ENCODE results near the gene ABCD4.
"Not testable (repeated sequence)": the region's sequence is repeated elsewhere in the genome, so short reads cannot be mapped to it uniquely, and the experiment has no call there.

ABCD4 gene

GRCh38 chr14:74302634-74303569 is at the start of gene ABCD4:
TSS of gene ABCD4 (minus strand) at chr14:74302934. CDS start at chr14:74302912, 22 bp downstream.
- DNase-seq = peak; percentile 49 to 79

- DNase-seq = no peak
Observed at GRCh38 chr14:74350928-74351323, 48.2 kb upstream of the ABCD4 start.

DNA sequence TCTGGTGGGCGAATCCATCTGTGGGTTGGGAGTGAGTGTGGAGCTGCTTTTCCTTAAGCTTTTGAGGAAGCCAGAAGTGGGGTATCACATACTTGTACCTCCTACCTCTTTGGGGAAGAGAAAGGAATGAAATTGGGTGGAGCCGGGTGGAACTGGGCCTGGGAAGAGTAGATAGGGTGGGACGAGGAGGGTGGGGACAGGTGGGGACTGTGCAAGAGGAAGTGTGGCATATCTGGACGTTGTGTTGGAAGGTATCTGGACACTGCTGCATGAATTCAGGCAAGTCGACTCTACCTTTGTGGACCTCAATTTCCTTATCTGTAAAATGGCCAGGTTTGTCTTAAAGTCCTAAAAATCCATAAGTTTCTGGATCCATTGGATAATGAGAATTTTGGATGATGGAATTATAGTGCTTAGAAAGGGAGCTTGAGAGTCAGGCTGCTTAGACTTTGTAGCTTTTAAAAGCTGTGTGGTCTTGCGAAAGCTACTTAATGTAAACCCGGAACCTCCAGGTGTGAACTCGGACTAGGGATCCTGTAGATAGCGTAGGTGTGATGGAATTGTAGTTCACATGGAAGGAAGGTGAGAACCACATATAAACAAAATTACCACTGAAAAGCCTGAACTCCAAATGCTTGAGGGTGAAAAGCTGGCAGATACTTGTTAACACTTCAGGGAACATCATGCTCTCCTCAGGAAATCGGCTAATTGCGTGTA is 47.6 kb upstream of the ABCD4 start:
- no peak for DNase-seq

DNA sequence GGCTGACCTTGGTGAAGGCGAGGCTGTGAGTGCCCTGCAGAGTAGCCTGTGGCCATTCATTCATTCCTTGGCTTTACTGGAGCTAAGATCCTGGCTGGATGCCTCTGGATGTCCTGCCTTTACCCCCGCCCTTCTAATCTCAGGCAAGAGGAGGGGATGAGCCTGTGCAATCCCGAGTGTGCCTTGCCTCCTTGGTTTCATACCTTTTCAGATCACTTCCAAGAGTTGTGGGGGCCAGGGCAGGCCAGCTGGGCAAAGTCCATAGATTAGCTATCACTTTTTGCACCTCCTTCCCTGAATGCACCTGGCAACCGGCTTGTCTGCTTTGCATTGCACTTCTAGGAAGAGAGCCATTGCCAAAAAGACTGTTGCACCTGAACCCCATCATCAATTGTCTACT is 47.0 kb upstream of the ABCD4 start:
- no peak for DNase-seq

GRCh38 chr14:74348735-74349463 is 46.2 kb upstream of the ABCD4 start:
- no peak for DNase-seq

GRCh38 chr14:74348241-74348734 is 45.6 kb upstream of the ABCD4 start, which contains the start of gene VRTN:
TSS of gene VRTN (plus strand) at chr14:74348471. CDS start at chr14:74356784, 8,313 bp downstream.
- no peak for DNase-seq

- DNase-seq = no peak
Observed at GRCh38 chr14:74347795-74348100, 45.0 kb upstream of the ABCD4 start.

- DNase-seq = no peak
Observed at GRCh38 chr14:74347097-74347794, 44.5 kb upstream of the ABCD4 start.

DNA sequence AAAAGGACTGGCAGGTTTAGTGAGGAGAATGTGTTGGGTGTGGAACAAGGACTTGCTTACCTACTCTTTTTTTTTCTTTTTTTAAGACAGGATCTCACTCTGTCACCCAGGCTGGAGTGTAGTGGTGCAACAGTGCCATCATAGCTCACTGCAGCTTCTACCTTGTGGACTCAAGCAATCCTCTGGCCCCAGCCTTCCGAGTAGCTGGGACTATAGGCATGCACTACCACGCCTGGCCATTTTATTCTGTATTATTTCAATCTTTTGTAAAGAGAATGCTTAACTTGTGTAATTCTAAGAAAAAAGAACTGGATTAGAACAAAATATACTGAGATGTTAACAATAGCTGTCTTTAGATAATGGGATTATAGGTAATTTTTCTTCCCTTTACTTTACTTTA is 43.6 kb upstream of the ABCD4 start:
- DNase-seq = no peak

DNA sequence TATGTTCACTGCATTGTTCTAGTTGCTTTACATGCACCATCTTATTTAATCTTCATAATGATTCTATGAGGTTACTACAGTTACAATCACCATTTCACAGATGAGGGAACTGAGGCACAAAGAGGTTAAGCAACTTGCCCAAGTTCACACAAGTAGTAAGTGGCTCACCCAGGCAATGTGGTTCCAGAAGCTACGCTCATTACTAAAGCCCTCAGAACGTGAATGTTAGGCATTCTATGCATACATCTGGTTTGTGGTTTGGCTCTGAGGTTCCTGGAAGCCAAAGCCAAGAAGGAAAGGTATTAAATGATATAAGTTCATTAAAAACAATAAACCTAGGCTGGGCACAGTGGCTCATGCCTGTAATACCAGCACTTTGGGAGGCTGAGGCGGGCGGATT is 31.2 kb upstream of the ABCD4 start:
- no peak for DNase-seq

- not testable (repeated sequence) for DNase-seq
Observed at GRCh38 chr14:74329950-74330552, 27.3 kb upstream of the ABCD4 start.

GRCh38 chr14:74326369-74327152 is 23.8 kb upstream of the ABCD4 start:
- no peak for DNase-seq

DNA sequence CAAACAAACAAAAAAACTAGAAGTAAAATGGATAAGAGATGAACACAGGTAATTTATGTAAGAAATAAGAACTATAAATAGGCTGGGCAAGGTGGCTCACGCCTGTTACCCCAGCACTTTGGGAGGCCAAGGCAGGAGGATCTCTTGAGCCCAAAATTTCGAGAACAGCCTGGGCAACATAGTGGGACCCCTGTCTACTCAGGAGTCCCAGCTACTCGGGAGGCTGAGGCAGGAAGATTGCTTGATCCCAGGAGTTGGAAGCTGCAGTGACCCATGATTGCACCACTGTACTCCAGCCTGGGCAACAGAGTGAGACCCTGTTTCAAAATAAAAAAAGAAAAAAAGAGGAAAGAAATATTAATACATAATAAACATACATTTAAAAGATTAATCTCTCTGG is 22.7 kb upstream of the ABCD4 start:
- DNase-seq = no peak

GRCh38 chr14:74324931-74325361 is 22.2 kb upstream of the ABCD4 start:
- DNase-seq = no peak

DNA sequence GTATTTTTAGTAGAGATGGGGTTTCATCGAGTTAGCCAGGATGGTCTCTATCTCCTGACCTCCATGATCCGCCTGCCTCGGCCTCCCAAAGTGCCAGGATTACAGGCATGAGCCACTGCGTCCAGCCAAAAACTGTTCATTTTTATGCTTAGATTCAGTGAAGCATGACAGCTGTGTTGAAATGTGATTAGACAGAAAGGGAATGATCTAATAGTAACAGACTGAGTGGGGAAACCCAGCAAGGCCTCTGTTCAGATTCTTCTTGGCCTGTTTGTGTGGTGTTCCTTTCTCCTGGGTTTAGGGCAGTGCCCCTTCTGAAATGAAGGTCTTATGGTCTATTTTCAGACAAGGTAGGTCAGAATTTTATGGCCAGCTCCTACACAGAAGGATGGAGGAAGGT is 11.8 kb upstream of the ABCD4 start:
- no peak for DNase-seq

DNA sequence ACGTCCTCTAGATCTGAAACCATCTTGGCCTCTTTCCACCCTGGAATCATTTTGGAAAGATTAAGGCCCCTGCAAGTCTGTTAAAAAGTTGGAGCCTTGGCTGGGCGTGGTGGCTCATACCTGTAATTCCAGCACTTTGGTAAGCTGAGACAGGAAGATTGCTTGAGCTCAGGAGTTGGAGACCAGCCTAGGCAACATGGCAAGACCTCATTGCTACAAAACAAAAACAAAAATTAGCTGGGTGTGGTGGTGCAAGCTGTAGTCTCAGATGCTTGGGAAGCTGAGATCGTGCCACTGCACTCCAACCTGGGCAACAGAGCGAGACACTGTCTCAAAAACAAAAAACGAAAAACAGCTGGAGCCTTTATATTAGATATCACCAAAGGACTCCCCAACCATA is 10.9 kb upstream of the ABCD4 start:
- no peak for DNase-seq

- DNase-seq = no peak
Observed at GRCh38 chr14:74312161-74312560, 9.4 kb upstream of the ABCD4 start.

DNA sequence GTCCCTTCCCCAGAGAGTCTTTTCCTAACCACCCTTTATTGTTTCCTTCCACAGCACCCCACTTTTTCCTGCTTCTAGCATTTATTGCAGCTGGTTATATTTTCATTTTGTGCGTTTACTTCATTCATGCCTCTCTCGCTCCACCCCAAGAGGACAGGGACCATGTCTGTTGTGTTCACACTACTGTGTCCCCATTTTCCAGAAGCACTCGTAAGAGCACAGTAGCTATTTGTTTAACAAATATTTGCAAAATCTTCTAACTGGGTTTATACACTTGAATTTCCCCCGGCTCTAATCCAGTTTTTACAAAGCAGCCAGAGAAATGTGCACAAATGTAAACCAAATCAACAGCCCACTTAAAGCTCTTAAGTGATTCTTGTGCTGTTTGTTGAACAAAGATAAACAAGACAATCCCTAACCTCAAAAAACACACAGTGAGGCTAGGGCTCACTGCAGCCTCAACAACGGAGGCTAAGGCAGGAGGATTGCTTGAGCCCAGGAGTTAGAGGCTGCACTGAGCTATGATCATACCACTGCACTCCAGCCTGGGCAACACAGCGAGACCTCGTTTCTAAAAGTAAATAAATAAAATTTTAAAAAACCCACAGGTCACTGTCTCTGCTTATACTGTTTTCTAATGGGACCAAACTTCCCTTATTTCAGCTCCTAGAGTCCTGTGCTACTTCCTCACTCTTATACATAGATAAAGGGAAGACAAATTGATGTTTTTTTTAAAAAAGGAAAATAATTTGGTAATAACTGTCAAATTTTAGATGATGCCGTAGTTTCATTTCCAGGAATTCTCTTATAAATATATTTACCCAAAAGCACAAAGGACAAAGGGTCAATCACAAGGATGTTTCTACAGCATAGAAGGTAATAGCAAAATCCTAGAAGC is 6.6 kb upstream of the ABCD4 start:
- DNase-seq = no peak

DNA sequence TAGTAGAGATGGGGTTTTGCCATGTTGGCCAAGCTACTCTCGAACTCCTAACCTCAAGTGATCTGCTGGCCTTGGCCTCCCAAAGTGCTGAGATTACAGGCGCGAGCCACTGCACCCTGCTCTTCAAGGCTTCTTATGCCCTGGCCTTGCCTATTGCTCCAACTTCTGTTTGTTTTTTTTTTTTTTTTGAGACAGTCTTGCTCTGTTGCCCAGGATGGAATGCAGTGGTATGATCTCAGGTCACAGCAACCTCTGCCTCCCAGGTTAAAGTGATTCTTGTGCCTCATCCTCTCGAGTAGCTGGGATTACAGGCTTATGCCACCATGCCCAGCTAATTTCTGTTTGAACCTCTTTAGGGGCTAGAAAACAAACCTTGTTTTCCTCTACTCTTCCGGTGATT is 6.0 kb upstream of the ABCD4 start:
- DNase-seq = no peak

DNA sequence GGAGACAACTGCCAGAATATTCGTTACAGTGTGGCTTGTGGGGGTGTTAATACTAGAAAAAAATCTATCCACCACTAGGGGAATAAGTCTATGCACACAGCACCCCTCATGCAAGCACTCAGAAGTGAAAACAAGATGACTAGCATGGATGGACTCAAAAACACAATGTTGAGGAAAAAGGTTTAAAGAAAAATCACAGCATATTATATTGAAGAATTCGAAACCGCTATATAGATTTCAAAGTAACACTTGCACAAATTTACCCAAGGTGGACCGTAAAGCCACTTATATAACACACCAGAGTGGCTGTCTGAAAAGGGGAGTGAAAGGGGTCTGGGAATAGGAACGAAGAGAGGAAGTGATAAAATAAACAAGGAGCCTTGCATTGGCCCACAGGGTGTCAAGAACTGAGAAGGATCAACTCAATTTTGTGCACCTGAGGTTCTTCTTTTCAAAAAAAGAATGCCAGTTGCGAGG is 544 bp downstream of the ABCD4 start:
- DNase-seq = no peak
